GM12878 (cell line): ENCODE measurements around the gene SLC24A4. TPM values are rescaled to one million over a fixed set of nuclear protein-coding genes. Genes with fewer than 3 reads are reported as not detected.

Experiments used
- ATAC-seq: fragments of 200-7000 bp; cut with Tn5 transposase; 3 replicates; pipeline ENCODE4 v1.9.1; 2020; ENCODE audit warnings: mild to moderate bottlenecking, moderate library complexity
- BruUV-seq: library from RNA; stranded (reverse); fragments of 400-500 nt; replicated peaks from 2 replicates; lab custom pipeline; 2021; lab: Mats Ljungman, UMichigan
- CTCF ChIA-PET: fragments of 300-600 bp; sonication (Branson Sonifier 250); formaldehyde crosslinking; extraction: SDS; loops from one replicate; lab custom pipeline; 2021; ENCODE audit warnings: inconsistent platforms; lab: Yijun Ruan, JAX
- POLR2A ChIA-PET: fragments of 350-600 bp; formaldehyde crosslinking; extraction: SDS; loops from one replicate; lab custom pipeline; 2021; ENCODE audit warnings: inconsistent platforms; lab: Charles Lee
- RAD21 ChIA-PET: fragments of 300-600 bp; sonication (Branson Sonifier 250); formaldehyde crosslinking; loops from one replicate; lab custom pipeline; 2023; ENCODE audit warnings: antibody characterized with exemption; ENCODE audit not compliant: unreplicated experiment; lab: Charles Lee
- SMC1A ChIA-PET: fragments of 300-600 bp; sonication (Branson Sonifier 250); formaldehyde crosslinking; loops from one replicate; lab custom pipeline; 2023; ENCODE audit not compliant: unreplicated experiment, uncharacterized antibody; lab: Charles Lee
- DNase-seq: peaks from one replicate; pipeline ENCODE4 v3.0.0-alpha.2; 2011; ENCODE audit warnings: low read depth, low spot score
- FAIRE-seq: peaks from 3 replicates; lab custom pipeline; 2011; peaks lifted over from hg19 to GRCh38; lab: Jason Lieb, UNC
- H2AFZ ChIP-seq: 2 replicates; pipeline ENCODE4 v1.6.0; 2011; ENCODE audit warnings: low read depth, low read length, control low read depth; ENCODE audit not compliant: control insufficient read depth
- H3K27ac ChIP-seq: 2 replicates; pipeline ENCODE4 v1.5.1; 2011; ENCODE audit warnings: control low read depth; ENCODE audit not compliant: control insufficient read depth, insufficient read depth
- H3K27me3 ChIP-seq, 2 experiments: replicated peaks in 1 of 2; 2 replicates each; pipeline versions ENCODE4 v1.6.0 to v1.6.1; 2011; ENCODE audit warnings: low read length in 1 of 2; ENCODE audit not compliant: control insufficient read depth in 2 of 2, insufficient read depth in 2 of 2
- H3K36me3 ChIP-seq, 2 experiments: 2 replicates each; pipeline ENCODE4 v1.5.1; 2011; ENCODE audit warnings: low read length in 1 of 2; ENCODE audit not compliant: control insufficient read depth in 2 of 2, insufficient read depth in 2 of 2
- H3K4me1 ChIP-seq: 2 replicates; pipeline ENCODE4 v1.6.1; 2011; ENCODE audit warnings: mild to moderate bottlenecking, low read length, moderate library complexity, mixed read lengths; ENCODE audit not compliant: control insufficient read depth, insufficient read depth
- H3K4me2 ChIP-seq: 2 replicates; pipeline ENCODE4 v1.6.0; 2011; ENCODE audit warnings: control low read depth; ENCODE audit not compliant: control insufficient read depth, insufficient read depth
- H3K4me3 ChIP-seq: fragments of 200-600 bp; sonication (generic); 2 replicates; pipeline ENCODE4 v1.5.1; 2016
- H3K79me2 ChIP-seq: 2 replicates; pipeline ENCODE4 v1.6.0; 2011; ENCODE audit warnings: low read length; ENCODE audit not compliant: control insufficient read depth, insufficient read depth
- H3K9ac ChIP-seq: 2 replicates; pipeline ENCODE4 v1.8.0; 2011; ENCODE audit warnings: low read length, control low read depth, mixed read lengths; ENCODE audit not compliant: control insufficient read depth, insufficient read depth
- H3K9me3 ChIP-seq: replicated peaks from 3 replicates; pipeline ENCODE4 v1.5.1; 2011; ENCODE audit warnings: mild to moderate bottlenecking, low read length; ENCODE audit not compliant: control insufficient read depth, insufficient read depth
- H4K20me1 ChIP-seq: 2 replicates; pipeline ENCODE4 v1.6.0; 2011; ENCODE audit not compliant: control insufficient read depth, insufficient read depth
- CUX1 ChIP-seq: IDR thresholded peaks from 2 replicates; pipeline ENCODE4 v1.6.1; 2012; ENCODE audit warnings: improper control_type of control experiment, low read depth, low read length; ENCODE audit not compliant: insufficient replicate concordance
- E2F8 ChIP-seq: fragments of 450-650 bp; IDR thresholded peaks from 2 replicates; pipeline ENCODE4 v1.6.1; 2018; ENCODE audit warnings: mild to moderate bottlenecking, low read depth, moderate library complexity; ENCODE audit not compliant: partially characterized antibody
- FOXM1 ChIP-seq: IDR thresholded peaks from 2 replicates; pipeline ENCODE4 v1.6.1; 2012; ENCODE audit warnings: low read depth, mild to moderate bottlenecking, inconsistent platforms, low read length, moderate library complexity
- GABPA ChIP-seq: IDR thresholded peaks from 2 replicates; pipeline ENCODE4 v1.6.1; 2014; ENCODE audit warnings: antibody characterized with exemption, low read depth, mild to moderate bottlenecking, inconsistent platforms
- JUND ChIP-seq: IDR thresholded peaks from 2 replicates; pipeline ENCODE4 v1.6.1; 2012; ENCODE audit warnings: low read depth, mild to moderate bottlenecking, low read length, improper control_type of control experiment, moderate library complexity
- MYC ChIP-seq: IDR thresholded peaks from 2 replicates; pipeline ENCODE4 v1.6.1; 2011; ENCODE audit warnings: mild to moderate bottlenecking, low read length, moderate library complexity, inconsistent platforms; ENCODE audit not compliant: insufficient read depth, insufficient replicate concordance, insufficient read length, severe bottlenecking
- SIN3A ChIP-seq: IDR thresholded peaks from 2 replicates; pipeline ENCODE4 v1.6.1; 2012; ENCODE audit warnings: low read depth, low read length, improper control_type of control experiment
- SP1 ChIP-seq: IDR thresholded peaks from one replicate; pipeline ENCODE4 v1.6.1; 2011; ENCODE audit warnings: low read depth, low read length
- TCF12 ChIP-seq: IDR thresholded peaks from 2 replicates; pipeline ENCODE4 v1.6.1; 2011; ENCODE audit warnings: low read depth, mild to moderate bottlenecking, low read length
- ZBED1 ChIP-seq: IDR thresholded peaks from 2 replicates; pipeline ENCODE4 v1.6.1; 2016; ENCODE audit warnings: borderline replicate concordance
- ZBTB11 ChIP-seq: fragments of 450-650 bp; formaldehyde crosslinking; IDR thresholded peaks from 2 replicates; pipeline ENCODE4 v1.5.0; 2022; ENCODE audit warnings: mild to moderate bottlenecking, missing genetic modification characterization
- WGBS: methylation state at CpG from one replicate; pipeline ENCODE4 v1.1.6; 2016; ENCODE audit warnings: low lambda C conversion rate; ENCODE audit not compliant: insufficient replicate concordance, insufficient coverage; ENCODE audit errors: missing lambda C conversion rate; 5-methylcytosine and 5-hydroxymethylcytosine counted together
- in situ Hi-C: fragments of 300-500 bp; cut with MboI; formaldehyde crosslinking; loops from 9 replicates; pipeline ENCODE4 v1.14.3; 2018; ENCODE audit warnings: mixed read lengths
- intact Hi-C: fragments of 100-400 bp; cut with micrococcal nuclease; formaldehyde crosslinking; loops from one replicate; pipeline ENCODE4 v1.14.2; 2022; ENCODE audit not compliant: unreplicated experiment
- polyA plus RNA-seq, 11 experiments: library from polyadenylated mRNA; depleted of rRNA in 4 of 11; unstranded in 6 of 11; stranded (reverse) in 5 of 11; fragments of >200 nt; fragmentation: Nextera tagmentation in 4 of 11; fragmentation: Illumina TruSeq in 1 of 11; extraction: Ambion mirVana in 4 of 11; extraction: Trizol in 1 of 11; gene quantifications; 1 replicate in 1 of 11; 2 replicates in 10 of 11; pipeline versions ENCODE4 v1.2.1 to v1.2.3, GENCODE V29; 2011 to 2016; ENCODE audit warnings: inconsistent platforms in 2 of 11, missing spikeins in 2 of 11, low read depth in 1 of 11
- total RNA-seq, 4 experiments: library from RNA; depleted of rRNA in 3 of 4; stranded (reverse); fragments of >200 nt in 3 of 4; fragmentation: Illumina TruSeq in 1 of 4; extraction: Trizol in 1 of 4; gene quantifications; 2 replicates each; pipeline versions ENCODE4 v1.2.1 to v1.2.3, GENCODE V29; 2013 to 2021

The SLC24A4 gene
- total and polyA plus RNA-seq, 10 of the 15 experiments (the other 5 are each of a cell fraction or from before 2014, with no cell fraction given) = under 0.01 to 0.46 (median 0.04) TPM; not detected in 5

- TF ChIP-seq CUX1 (no peak), GABPA (no peak), MYC (no peak), FOXM1 (no peak), ZBED1 (no peak), SP1 (no peak), JUND (no peak)
Measured at GRCh38 chr14:92450351-92451070, 127.5 kb downstream of the SLC24A4 start (continued).

GRCh38 chr14:92451245-92451644, 128.3 kb downstream of the SLC24A4 start:
- DNase-seq (no peak), FAIRE-seq (no peak), ATAC-seq (no peak)
- Histone ChIP-seq H3K4me1 (peaks cover 5% of the 10 kb centered on the region), H3K9ac (no peak overlapping the region), H3K27me3 (no peaks in the 10 kb centered on the region), H3K27ac (no peak overlapping the region), H3K36me3 (no peaks in the 10 kb centered on the region), H3K9me3 (no peaks in the 10 kb centered on the region), H3K4me3 (no peak overlapping the region), H4K20me1 (no peaks in the 10 kb centered on the region), H3K79me2 (no peaks in the 10 kb centered on the region), H3K4me2 (no peak overlapping the region), H2AFZ (no peak overlapping the region)
- no TSS peak for BruUV-seq
- in situ Hi-C loops = no loop called here
- POLR2A ChIA-PET = no interaction called here
- RAD21 ChIA-PET = no interaction called here
- intact Hi-C loops = no loop called here
- SMC1A ChIA-PET = no interaction called here
- CTCF ChIA-PET = no interaction called here
- WGBS = 66% methylated on average over 9 of the region's 9 CpGs
- no peak for TF ChIP-seq SIN3A
- TF ChIP-seq ZBTB11 (CRISPR knock-in tag) = no peak
- TF ChIP-seq TCF12 = no peak
- TF ChIP-seq E2F8 = no peak
